Uterus (tissue), 2 donors: ENCODE measurements around the gene PPP6R2.

Experiments
- CTCF ChIP-seq, 4 experiments: fragments of 200-600 bp in 2 of 4; fragments of 450-650 bp in 2 of 4; sonication (generic) in 2 of 4; IDR thresholded peaks; one replicate each; pipeline ENCODE4 v1.5.1; 2016 to 2019; ENCODE audit warnings: antibody characterized with exemption in 4 of 4, mild to moderate bottlenecking in 2 of 4, moderate library complexity in 1 of 4
- POLR2A ChIP-seq, 2 donors: fragments of 450-650 bp; IDR thresholded peaks; one replicate each; pipeline ENCODE4 v1.6.1; 2016; ENCODE audit warnings: antibody characterized with exemption in 2 of 2, mild to moderate bottlenecking in 1 of 2, moderate library complexity in 1 of 2

GRCh38 chr22:50443197-50443596 lies 100.1 kb downstream of the PPP6R2 start:
- TF ChIP-seq CTCF (IDR thresholded peaks at IDR 0.05) (no peak), POLR2A (IDR thresholded peaks at IDR 0.05) (no peak)
